ENCODE measurements around the gene ABCA2.
"Not testable (repeated sequence)": the region's sequence is repeated elsewhere in the genome, so short reads cannot be mapped to it uniquely, and the experiment has no call there.

The ABCA2 gene

DNA sequence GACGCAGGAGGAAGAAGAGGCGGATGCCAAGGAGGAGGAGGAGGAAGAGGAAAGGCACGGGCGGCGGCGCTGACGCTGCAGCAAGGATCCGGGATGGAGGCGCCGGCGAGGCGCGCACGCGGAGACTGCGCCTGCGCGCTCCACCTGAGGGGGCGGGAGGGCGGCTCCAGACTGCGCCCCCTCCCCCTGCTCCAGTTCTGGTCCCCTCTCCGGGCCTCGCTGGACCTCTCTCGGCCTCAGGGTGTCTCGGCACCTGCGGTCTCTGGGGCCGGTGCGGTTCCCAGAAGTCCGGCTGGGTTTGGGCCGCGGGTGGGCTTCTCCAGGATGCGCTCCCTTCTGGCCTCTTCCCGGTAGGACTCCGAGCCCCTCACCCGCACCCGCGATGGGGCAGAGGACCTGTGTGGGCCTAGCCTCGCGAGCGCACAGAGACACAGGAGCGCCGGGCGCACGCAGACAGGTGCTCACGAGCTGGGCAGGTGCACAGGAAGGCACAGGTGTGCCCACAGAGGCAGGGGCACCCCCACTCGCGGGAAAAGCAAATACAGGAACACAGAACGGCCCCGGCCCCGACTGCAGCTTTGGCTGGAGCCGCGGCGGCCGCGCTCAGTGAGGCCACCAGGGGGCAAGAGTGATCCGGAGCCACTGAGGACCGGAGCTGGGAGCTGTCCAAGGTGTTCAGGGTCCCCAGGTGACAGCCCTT lies 18.2 kb upstream of the ABCA2 start, which contains the start of gene NPDC1:
TSS of gene NPDC1 (minus strand) at position 90 of the 700 bp plus-strand sequence. CDS start 188 bp downstream, outside the sequence.
- peak; percentile 82 for DNase-seq

GRCh38 chr9:137045294-137046087 lies 17.5 kb upstream of the ABCA2 start:
- DNase-seq: peak; percentile 26

DNA sequence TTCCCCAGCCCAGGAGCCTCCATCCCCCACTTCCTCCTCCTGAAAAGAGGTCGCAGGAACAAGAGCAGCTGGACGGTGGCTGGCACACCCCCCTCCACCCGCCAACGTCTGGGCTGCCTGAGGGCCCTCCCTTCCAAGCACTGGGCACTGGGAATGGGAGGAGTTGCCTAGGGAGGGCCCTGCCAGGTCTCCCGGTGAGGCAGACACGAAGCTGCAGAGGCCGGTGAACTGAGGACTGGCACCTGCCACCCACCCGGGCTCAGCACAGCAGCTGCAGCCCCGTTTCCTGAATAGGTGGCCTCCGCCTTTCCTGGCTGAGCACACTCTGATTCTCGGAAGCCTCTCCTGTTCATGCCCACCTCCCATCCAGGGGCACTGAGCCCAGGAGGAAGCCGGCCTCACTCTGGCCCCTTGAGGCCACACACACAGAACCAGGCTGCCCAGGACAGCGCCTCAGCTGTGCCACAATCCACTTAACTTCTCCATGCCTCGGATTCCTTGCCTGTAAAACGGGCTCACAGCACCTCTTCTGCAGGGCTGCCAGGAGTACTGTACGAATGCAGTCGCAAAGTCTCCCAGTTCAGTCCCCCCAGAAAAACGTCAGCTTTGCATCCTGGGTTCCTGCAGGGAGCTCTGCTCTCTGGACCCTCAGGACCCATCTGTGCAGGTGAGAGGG lies 16.6 kb upstream of the ABCA2 start:
- peak; percentile 59 for DNase-seq

DNA sequence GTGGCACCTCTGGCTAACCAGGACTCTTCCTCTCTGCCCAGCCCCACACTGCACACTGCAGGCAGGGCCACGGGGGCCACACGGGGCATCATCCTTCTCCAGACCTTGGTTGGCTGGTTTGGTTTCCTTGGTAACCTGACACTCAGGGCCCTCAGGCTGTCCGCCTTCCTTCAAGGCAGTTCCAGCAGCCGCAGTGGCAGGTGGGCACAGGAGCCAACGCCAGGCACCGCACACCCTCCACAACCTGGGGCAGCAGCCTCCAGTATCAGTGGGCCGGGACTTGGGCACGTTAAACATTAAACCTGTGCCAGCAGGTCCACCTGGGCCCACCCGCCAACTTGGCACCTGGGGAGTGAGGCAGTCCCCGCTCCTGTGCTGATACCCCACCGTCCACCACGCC lies 16.0 kb upstream of the ABCA2 start:
- DNase-seq: no peak

GRCh38 chr9:137042751-137043727 lies 15.0 kb upstream of the ABCA2 start:
- DNase-seq: no peak

DNA sequence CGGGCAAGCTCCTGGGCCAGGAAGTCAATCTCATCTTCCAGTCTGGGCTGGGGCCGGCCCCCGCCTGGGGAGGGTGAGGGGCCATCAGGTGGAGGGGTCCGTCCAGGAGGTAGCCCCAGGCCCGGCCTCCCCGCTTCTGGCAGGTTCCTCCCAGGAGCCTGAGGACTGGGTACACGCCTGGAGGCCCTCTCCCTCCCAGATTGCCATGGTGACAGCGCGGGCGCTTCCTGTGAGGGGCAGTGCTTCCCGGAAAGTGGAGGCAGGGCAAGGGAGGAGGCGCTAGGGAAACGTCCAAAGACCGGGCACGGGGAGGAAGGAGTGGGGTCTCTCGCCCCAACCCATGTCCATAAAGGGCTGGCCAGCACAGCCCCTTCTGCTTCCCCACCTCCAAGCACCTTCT lies 13.1 kb upstream of the ABCA2 start:
- DNase-seq: no peak

- DNase-seq: no peak
These were observed 12.5 kb upstream of the ABCA2 start for GRCh38 chr9:137040568-137040967.

DNA sequence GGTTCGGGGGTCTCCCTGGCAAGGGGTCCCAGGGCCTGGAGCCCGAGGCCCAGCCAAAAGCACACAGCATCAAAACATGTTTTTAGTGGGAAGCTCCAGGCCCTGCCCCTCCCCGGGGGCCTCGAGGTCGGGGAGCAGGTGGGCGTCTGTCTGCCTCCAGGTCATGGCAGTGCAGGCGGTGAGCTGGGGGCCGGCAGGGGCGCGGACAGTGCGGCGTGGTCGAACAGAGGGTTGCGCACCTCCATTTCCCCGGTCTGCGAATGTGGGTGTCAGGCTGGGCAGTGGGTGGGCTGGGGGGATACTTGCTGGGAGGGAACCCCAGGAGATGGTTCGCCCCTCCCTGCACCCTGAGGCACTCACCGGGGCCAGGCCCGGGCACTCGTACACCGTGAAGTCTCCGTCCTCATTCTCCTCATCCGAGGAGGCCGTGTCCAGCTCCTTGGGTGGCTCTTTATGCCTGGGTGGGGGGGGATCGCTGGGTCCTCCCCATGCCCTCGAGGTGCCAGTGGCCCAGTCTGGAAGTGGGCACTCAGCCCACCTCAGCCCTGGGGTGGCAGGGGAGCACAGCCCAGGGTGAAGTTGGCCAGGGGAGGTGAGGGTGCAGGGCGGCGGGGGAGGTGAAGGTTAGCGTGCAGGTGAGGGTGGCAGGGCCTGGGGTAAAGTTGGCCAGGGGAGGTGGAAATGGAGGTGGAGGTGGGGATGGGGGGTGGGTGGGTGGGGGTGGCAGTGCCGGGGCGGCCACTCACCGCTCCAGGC lies 11.8 kb upstream of the ABCA2 start:
- DNase-seq: no peak

- DNase-seq: no peak
These were observed 10.9 kb upstream of the ABCA2 start for GRCh38 chr9:137038916-137039315.

- no peak for DNase-seq
These were observed 9.4 kb upstream of the ABCA2 start for GRCh38 chr9:137037483-137037882.

DNA sequence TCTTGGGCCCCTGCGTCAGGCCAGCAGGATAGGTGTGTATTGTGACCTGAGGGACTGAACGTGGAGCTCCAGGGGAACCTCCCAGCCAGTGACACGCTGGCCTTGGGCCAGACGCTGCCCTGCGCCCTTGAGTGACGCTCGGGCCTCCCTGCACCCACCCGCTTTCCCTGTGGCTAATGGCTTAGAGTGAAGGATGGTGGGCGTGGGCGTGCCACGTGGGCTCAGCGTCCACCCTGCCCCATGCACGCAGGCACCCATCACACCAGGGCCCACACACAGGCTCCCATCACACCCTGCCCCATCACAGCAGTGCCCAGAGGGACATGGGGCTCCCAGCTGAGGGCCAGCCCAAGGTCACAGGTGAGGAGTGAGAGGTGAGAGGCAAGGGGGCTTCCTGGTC lies 9.0 kb upstream of the ABCA2 start:
- DNase-seq: no peak

GRCh38 chr9:137035937-137036336 lies 7.9 kb upstream of the ABCA2 start:
- no peak for DNase-seq

DNA sequence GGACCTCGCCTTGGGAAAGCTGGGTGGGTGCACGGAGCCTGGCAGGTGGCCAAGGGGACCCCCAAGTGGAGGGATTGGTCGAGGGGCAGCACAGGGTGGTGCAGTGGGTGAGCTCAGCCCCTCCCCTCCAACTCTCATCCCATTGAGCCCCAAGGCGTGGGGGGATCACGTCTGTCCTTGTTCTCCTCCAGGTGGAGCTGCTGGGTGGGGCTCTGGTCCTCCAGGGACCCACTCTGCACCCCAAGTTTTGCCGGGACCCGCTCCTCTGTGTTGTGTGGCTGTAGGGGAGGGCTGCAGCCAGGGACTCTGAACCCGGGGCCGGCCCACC lies 7.4 kb upstream of the ABCA2 start:
- no peak for DNase-seq

DNA sequence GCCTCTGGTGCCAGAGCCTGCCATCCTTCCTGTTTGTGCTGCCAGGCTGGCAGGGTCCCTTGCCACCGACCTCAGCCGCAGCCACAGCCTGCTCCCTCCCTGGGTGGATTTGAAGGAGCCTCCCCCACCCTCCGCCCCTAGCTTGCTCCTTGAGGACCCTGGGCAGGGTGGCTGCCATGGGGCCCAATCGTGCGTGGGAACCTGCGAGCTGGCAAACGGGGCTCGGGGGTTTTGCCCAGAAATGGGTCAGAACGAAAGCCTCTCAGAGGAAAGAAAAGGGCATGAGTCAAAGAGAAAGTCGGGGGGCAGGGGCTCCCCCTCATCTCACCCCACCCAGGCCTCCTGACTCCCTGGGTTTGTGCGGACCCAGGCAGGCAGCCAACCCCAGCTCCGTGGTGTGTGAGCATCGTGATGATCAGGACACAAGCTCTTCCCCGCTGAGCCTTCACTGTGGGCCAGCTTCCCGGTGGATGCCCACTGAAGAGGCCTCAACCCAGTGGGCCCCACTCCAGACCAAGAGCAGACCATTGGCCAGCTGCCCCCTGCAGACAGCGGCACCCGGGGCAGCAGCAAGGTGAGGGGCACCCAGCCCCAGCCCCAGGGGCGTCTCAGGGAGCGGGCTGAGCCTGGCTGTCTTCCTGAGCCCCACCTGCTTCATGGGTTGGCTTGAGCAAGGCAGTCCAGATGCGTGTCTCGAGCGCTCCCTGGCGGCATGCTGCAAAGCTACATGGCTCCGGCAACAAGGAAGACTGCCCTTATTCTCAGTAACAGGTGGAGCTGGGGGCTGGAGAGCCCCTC lies 6.9 kb upstream of the ABCA2 start:
- peak; percentile 91 for DNase-seq

DNA sequence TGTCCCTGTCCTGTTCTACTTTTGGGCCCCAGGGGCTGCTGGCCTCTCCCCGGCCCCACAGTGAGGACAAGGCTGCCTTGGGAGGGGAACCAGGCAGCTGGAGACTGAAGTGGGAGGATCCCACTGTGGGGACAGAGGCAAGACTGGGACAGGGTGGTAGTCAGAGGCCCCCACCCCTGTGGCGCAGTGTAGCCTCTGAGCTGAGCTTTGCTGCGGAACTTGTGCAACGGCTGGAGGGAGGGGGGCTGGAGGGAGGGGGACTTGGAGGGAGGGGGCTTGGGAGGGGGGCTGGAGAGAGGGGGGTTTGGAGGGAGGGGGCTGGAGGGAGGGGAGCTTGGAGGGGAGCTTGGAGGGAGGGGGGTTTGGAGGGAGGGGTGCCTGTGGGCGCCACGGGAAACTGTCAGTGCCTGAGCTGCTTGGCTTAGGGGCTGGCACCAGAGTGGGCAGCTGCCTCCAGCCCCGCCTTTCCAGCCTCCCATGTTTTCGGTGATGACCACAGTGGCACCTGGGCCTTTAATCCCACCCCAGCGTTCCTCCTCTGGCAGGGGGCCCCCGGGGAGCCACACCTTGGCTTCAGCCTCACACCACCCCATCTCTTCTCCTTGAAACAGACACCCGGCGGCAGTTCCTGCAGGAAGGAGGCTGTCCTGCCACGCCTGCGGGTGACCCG lies 6.1 kb upstream of the ABCA2 start:
- DNase-seq: no peak

GRCh38 chr9:137033481-137033880 lies 5.4 kb upstream of the ABCA2 start:
- not testable (repeated sequence) for DNase-seq

- DNase-seq: no peak
These were observed 4.8 kb upstream of the ABCA2 start for GRCh38 chr9:137032858-137033257.

GRCh38 chr9:137031904-137032640 lies 4.0 kb upstream of the ABCA2 start, which contains the start of gene FUT7:
TSS of gene FUT7 (minus strand) at chr9:137032088. CDS start at chr9:137031991, 97 bp downstream.
- DNase-seq: no peak

Measured in NCI-H1092 treated with DMSO at 0.1 percent for 48 hours (cell line).